T-helper 2 cell treated with Interferon-gamma antibody and Interleukin-4, amounts not matched to agents 5 μg/mL and 100 μg/mL, for 36 hours (primary cell): ENCODE data around the gene RAD54L2.
"Not testable (repeated sequence)": the region's sequence is repeated elsewhere in the genome, so short reads cannot be mapped to it uniquely, and the experiment has no call there.

ENCODE experiments used
- DNase-seq: peaks from one replicate; pipeline ENCODE4 v3.0.0; 2021; ENCODE audit warnings: low spot score
- H3K27ac Mint-ChIP-seq: one replicate; pipeline ENCODE4 v1.8.0; 2021; ENCODE audit warnings: mild to moderate bottlenecking, mixed read lengths
- H3K27me3 Mint-ChIP-seq: one replicate; pipeline ENCODE4 v1.8.0; 2021; ENCODE audit warnings: low read depth, mixed read lengths
- H3K36me3 Mint-ChIP-seq: one replicate; pipeline ENCODE4 v1.8.0; 2021; ENCODE audit warnings: low read depth, mixed read lengths
- H3K4me1 Mint-ChIP-seq: one replicate; pipeline ENCODE4 v1.8.0; 2021; ENCODE audit warnings: low read depth, mixed read lengths
- H3K4me3 Mint-ChIP-seq: one replicate; pipeline ENCODE4 v1.8.0; 2022; ENCODE audit warnings: mild to moderate bottlenecking, moderate library complexity, mixed read lengths
- H3K9me3 Mint-ChIP-seq: one replicate; pipeline ENCODE4 v1.8.0; 2021; ENCODE audit warnings: mixed read lengths

Gene RAD54L2

GRCh38 chr3:51559961-51560360, 21.4 kb downstream of the RAD54L2 start:
- H3K27ac Mint-ChIP-seq = no peak overlapping the region
- H3K27me3 Mint-ChIP-seq = no peaks in the 10 kb centered on the region
- no peaks in the 10 kb centered on the region for H3K9me3 Mint-ChIP-seq
- H3K4me1 Mint-ChIP-seq = no peaks in the 10 kb centered on the region
- DNase-seq = no peak
- no peak overlapping the region for H3K4me3 Mint-ChIP-seq
- peaks cover 2% of the 10 kb centered on the region for H3K36me3 Mint-ChIP-seq

DNA sequence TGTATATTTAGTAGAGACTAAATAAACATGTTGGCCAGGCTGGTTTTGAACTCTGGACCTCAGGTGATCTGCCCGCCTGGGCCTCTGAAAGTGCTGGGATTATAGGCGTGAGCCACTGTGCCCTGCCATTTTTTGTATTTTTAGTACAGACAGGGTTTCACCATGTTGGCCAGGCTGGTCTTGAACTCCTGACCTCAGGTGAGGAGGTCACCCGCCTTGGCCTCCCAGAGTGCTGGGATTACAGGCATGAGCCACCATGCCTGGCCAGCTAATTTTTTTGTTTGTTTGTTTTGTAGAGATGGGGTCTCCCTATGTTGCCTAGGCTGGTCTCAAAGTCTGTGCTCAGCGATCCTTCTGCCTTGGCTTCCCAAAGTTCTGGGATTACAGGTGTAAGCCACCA, 23.9 kb downstream of the RAD54L2 start:
- H3K4me1 Mint-ChIP-seq, DNase-seq, H3K4me3 Mint-ChIP-seq, H3K36me3 Mint-ChIP-seq, H3K27me3 Mint-ChIP-seq, H3K27ac Mint-ChIP-seq, H3K9me3 Mint-ChIP-seq: not testable (repeated sequence)

DNA sequence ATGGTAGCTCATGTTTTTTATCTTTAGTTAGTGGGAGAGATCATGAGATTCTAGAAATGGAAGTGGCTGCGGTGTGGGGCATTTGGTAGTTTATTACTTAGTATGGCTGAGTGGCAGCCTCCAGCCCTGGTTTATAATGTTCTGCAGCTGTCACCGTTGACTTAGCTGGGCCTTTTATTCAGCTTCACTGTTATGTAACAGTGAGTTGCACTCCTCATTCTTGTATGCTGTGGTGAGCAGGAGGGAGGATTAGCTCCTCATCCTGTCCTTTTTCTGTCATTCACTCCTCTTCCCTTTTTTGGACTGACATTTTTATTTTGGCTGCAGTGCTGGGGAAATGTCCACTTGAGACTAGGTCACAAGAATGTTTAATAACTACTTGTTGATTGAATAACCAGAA, 29.5 kb downstream of the RAD54L2 start:
- no peak for DNase-seq
- H3K27me3 Mint-ChIP-seq = no peaks in the 10 kb centered on the region
- no peaks in the 10 kb centered on the region for H3K9me3 Mint-ChIP-seq
- H3K4me3 Mint-ChIP-seq = no peak overlapping the region
- no peak overlapping the region for H3K27ac Mint-ChIP-seq
- H3K36me3 Mint-ChIP-seq = peaks cover 15% of the 10 kb centered on the region
- H3K4me1 Mint-ChIP-seq = peaks cover 9% of the 10 kb centered on the region

DNA sequence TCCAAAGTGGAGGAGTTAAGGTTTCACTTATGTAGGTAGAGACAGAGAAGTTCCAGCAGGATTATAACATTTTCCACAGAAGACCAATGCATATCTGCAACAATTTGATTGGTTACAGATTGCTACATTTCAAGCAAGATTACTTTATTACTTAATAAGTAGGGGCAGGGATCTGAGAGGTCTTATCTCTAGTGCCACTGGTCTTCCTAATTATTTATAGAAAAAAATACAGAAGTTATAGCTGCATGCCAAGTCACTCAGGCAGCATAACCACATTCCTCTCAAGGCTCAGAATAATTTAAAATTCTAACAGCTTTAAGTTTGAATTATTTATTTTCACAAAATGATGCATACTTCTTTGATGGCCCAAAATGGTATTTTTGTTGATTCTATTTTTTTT, 30.5 kb downstream of the RAD54L2 start:
- H3K36me3 Mint-ChIP-seq = peaks cover 21% of the 10 kb centered on the region
- no peak for DNase-seq
- no peak overlapping the region for H3K27ac Mint-ChIP-seq

GRCh38 chr3:51578238-51578637, 39.7 kb downstream of the RAD54L2 start:
- Mint-ChIP-seq H3K36me3 (peaks cover 25% of the 10 kb centered on the region), H3K4me3 (no peak overlapping the region), H3K27ac (no peak overlapping the region), H3K27me3 (no peaks in the 10 kb centered on the region), H3K4me1 (peaks cover 5% of the 10 kb centered on the region), H3K9me3 (no peaks in the 10 kb centered on the region)
- no peak for DNase-seq

More for the DNA sequence above, 30.5 kb downstream of the RAD54L2 start:
- H3K27me3 Mint-ChIP-seq = no peaks in the 10 kb centered on the region
- no peak overlapping the region for H3K4me3 Mint-ChIP-seq
- H3K9me3 Mint-ChIP-seq = no peaks in the 10 kb centered on the region
- peaks cover 9% of the 10 kb centered on the region for H3K4me1 Mint-ChIP-seq

DNA sequence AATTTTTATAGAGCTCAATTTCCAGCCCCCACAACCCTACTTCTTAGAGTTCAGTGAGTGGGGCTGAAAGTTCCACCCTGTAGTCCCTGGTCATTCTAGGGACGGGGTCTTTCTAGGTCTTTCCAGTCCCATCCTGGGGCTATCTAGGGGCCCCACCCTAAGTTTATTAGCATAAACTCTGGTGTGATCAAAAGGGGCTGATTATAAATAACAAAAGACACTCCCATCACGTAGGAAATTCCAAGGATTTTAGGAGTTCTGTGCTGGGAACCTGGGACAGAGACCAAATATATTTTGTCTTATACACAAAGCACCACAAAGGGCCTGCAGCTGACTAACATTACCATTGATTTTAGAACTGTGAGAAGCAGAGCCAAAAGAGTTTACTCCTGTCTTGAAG, 41.9 kb downstream of the RAD54L2 start:
- Mint-ChIP-seq H3K9me3 (no peaks in the 10 kb centered on the region), H3K27me3 (no peaks in the 10 kb centered on the region)

DNA sequence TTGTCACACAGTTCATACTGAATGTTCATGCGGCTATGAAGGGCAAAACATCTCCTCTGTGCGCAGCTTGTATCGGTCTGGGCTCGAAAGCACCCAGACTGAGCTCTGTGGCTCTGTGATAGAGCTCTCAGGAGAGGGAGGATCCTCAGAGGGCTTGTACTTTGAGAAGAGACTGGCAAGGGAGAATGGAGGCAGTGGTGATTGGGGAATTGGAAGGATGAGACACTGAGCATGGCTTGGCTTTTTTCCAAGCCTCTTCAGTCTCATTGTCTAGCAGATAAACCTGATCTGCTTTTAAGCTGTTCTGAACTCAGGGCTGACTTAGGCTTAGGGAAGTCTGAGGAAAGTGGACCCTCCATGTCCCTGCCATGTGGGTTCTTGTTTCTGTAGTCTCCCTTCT, 43.0 kb downstream of the RAD54L2 start:
- Mint-ChIP-seq H3K27me3 (no peaks in the 10 kb centered on the region), H3K4me1 (peaks cover 3% of the 10 kb centered on the region), H3K9me3 (no peaks in the 10 kb centered on the region), H3K36me3 (peaks cover 3% of the 10 kb centered on the region), H3K4me3 (no peak overlapping the region), H3K27ac (no peak overlapping the region)
- no peak for DNase-seq

More for the DNA sequence above, 41.9 kb downstream of the RAD54L2 start:
- Mint-ChIP-seq H3K4me1 (peaks cover 5% of the 10 kb centered on the region), H3K27ac (no peak overlapping the region), H3K4me3 (no peak overlapping the region), H3K36me3 (peaks cover 7% of the 10 kb centered on the region)
- DNase-seq = no peak

DNA sequence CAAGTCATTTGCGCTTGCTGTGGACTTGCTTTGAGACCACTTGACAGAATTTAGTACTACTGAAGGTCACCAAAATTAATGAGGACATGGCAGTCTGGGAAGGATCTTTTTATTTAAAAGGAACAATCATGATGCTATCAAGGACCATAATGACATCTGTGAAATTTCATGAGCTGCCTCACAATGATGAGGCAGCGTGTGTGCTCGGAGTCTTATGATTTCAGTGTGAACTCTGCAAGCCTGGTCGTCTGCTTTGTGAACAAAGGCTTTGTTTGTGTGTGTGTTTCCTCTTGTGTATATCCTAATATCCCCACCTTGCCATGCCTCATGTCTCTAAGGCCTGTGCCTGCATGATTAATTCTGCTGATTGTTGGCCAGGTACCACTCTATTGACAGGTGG, 46.7 kb downstream of the RAD54L2 start:
- peaks cover 8% of the 10 kb centered on the region for H3K4me1 Mint-ChIP-seq
- no peak overlapping the region for H3K27ac Mint-ChIP-seq
- no peak overlapping the region for H3K4me3 Mint-ChIP-seq
- H3K9me3 Mint-ChIP-seq = no peaks in the 10 kb centered on the region
- no peaks in the 10 kb centered on the region for H3K27me3 Mint-ChIP-seq
- peaks cover 14% of the 10 kb centered on the region for H3K36me3 Mint-ChIP-seq
- DNase-seq = no peak

GRCh38 chr3:51585871-51586270, 47.4 kb downstream of the RAD54L2 start:
- peaks cover 8% of the 10 kb centered on the region for H3K4me1 Mint-ChIP-seq
- peaks cover 16% of the 10 kb centered on the region for H3K36me3 Mint-ChIP-seq
- H3K27me3 Mint-ChIP-seq = no peaks in the 10 kb centered on the region
- no peaks in the 10 kb centered on the region for H3K9me3 Mint-ChIP-seq
- H3K4me3 Mint-ChIP-seq = no peak overlapping the region
- H3K27ac Mint-ChIP-seq = no peak overlapping the region
- DNase-seq = no peak
